OCI-LY1 (cell line): ENCODE measurements around the gene CDKL4.

Experiments used
- H2AFZ ChIP-seq: fragments of 200-600 bp; sonication (generic), shearing (Covaris generic); 2 replicates; pipeline ENCODE4 v1.6.0; 2014; ENCODE audit warnings: antibody characterized with exemption, mild to moderate bottlenecking, low read length
- H3F3A ChIP-seq: fragments of 200-600 bp; sonication (generic), shearing (Covaris generic); 2 replicates; pipeline ENCODE4 v1.6.0; 2014; ENCODE audit warnings: mild to moderate bottlenecking, antibody characterized with exemption, low read length, moderate library complexity; ENCODE audit not compliant: insufficient read depth
- H3K27ac ChIP-seq: fragments of 200-600 bp; sonication (generic); 2 replicates; pipeline ENCODE4 v1.5.1; 2014; ENCODE audit warnings: low read length, mixed run types, mild to moderate bottlenecking, low read depth; ENCODE audit not compliant: poor library complexity, severe bottlenecking
- H3K27me3 ChIP-seq: fragments of 200-600 bp; sonication (generic); 2 replicates; pipeline ENCODE4 v1.6.0; 2014; ENCODE audit warnings: antibody characterized with exemption, mild to moderate bottlenecking, low read length, moderate library complexity; ENCODE audit not compliant: insufficient read depth
- H3K36me3 ChIP-seq: fragments of 200-600 bp; sonication (generic); 2 replicates; pipeline ENCODE4 v1.6.1; 2014; ENCODE audit warnings: mild to moderate bottlenecking, antibody characterized with exemption, low read length, moderate library complexity, mixed read lengths; ENCODE audit not compliant: insufficient read depth
- H3K4me1 ChIP-seq: fragments of 200-600 bp; sonication (generic); 2 replicates; pipeline ENCODE4 v1.5.1; 2014; ENCODE audit warnings: mild to moderate bottlenecking, low read length, moderate library complexity; ENCODE audit not compliant: insufficient read depth, severe bottlenecking
- H3K4me2 ChIP-seq: fragments of 200-600 bp; sonication (generic), shearing (Covaris generic); 2 replicates; pipeline ENCODE4 v1.6.1; 2014; ENCODE audit warnings: low read length
- H3K4me3 ChIP-seq: fragments of 200-600 bp; sonication (generic); 2 replicates; pipeline ENCODE4 v1.5.1; 2014; ENCODE audit warnings: low read length, low read depth, mild to moderate bottlenecking, mixed read lengths; ENCODE audit not compliant: poor library complexity, severe bottlenecking
- H3K79me2 ChIP-seq: fragments of 200-600 bp; shearing (Covaris generic); 2 replicates; pipeline ENCODE4 v1.6.1; 2016; ENCODE audit warnings: mixed run types, low read length, mixed read lengths; ENCODE audit not compliant: insufficient read depth
- H3K9ac ChIP-seq: fragments of 200-600 bp; sonication (generic), shearing (Covaris generic); 2 replicates; pipeline ENCODE4 v1.6.1; 2014; ENCODE audit warnings: mild to moderate bottlenecking, low read length, mixed read lengths
- H3K9me2 ChIP-seq: fragments of 200-600 bp; sonication (generic), shearing (Covaris generic); 2 replicates; pipeline ENCODE4 v1.6.1; 2014; ENCODE audit warnings: low read depth, mild to moderate bottlenecking, low read length, mixed read lengths
- H3K9me3 ChIP-seq: fragments of 200-600 bp; shearing (Covaris generic); 2 replicates; pipeline ENCODE4 v1.6.1; 2014; ENCODE audit warnings: low read length, mixed read lengths
- H4K20me1 ChIP-seq: fragments of 200-600 bp; sonication (generic), shearing (Covaris generic); 2 replicates; pipeline ENCODE4 v1.6.0; 2016; ENCODE audit warnings: mild to moderate bottlenecking, low read length; ENCODE audit not compliant: insufficient read depth
- EZH2 ChIP-seq: fragments of 200-600 bp; sonication (generic), shearing (Covaris generic); IDR thresholded peaks from 2 replicates; pipeline ENCODE4 v1.8.0; 2017; ENCODE audit warnings: borderline replicate concordance, mixed run types, mild to moderate bottlenecking, antibody characterized with exemption, low read length, moderate library complexity, mixed read lengths
- TF ChIP-seq, protein P1 (sequence below): fragments of 200-600 bp; sonication (generic), shearing (Covaris generic); IDR thresholded peaks from 2 replicates; pipeline ENCODE4 v1.5.1; 2017; ENCODE audit warnings: mild to moderate bottlenecking, antibody characterized with exemption, low read length, moderate library complexity, mixed read lengths

The CDKL4 gene

DNA sequence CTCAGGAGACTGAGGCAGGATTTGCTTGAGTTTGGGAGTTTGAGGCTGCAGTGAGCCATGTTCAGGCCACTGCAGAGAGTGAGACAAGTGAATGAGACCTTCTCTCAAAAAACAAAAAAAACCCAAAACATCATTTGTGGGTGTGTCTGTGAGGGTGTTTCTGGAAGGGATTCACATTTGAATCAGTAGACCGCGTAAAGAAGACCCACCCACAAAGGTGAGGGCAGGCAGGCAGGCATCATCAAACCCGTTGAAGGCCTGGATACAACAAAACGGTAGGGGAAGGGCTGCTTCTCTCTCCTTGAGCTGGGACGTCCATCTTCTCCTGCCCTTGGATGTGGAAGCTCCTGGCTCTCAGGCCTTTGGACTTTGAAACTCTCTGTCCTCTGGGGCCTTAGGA, 25.4 kb downstream of the CDKL4 start:
- Histone ChIP-seq H3K9me3 (no peaks in the 10 kb centered on the region), H4K20me1 (no peaks in the 10 kb centered on the region)

DNA sequence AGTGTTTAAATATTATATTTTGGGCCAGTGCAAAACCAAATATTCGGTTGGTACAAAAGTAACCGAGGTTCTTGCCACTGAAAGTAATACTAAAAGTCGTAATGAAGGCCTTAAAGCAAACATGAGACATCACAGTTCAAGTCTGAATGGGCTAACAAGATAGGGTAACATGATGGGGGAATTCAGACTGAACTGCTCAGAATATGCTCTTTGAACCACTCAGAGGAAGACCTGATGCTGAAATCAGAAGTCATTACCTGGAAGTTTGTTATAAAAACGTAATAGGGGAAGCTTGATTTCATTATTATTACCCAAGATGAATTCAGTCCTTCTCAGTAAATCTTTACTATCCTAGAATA, 26.6 kb downstream of the CDKL4 start:
- no peak overlapping the region for H3K4me2 ChIP-seq

More for the DNA sequence above, 25.4 kb downstream of the CDKL4 start:
- TF ChIP-seq, protein P1, sequence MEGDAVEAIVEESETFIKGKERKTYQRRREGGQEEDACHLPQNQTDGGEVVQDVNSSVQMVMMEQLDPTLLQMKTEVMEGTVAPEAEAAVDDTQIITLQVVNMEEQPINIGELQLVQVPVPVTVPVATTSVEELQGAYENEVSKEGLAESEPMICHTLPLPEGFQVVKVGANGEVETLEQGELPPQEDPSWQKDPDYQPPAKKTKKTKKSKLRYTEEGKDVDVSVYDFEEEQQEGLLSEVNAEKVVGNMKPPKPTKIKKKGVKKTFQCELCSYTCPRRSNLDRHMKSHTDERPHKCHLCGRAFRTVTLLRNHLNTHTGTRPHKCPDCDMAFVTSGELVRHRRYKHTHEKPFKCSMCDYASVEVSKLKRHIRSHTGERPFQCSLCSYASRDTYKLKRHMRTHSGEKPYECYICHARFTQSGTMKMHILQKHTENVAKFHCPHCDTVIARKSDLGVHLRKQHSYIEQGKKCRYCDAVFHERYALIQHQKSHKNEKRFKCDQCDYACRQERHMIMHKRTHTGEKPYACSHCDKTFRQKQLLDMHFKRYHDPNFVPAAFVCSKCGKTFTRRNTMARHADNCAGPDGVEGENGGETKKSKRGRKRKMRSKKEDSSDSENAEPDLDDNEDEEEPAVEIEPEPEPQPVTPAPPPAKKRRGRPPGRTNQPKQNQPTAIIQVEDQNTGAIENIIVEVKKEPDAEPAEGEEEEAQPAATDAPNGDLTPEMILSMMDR, result no peak
- no peak for TF ChIP-seq EZH2
- no peaks in the 10 kb centered on the region for H3K9me2 ChIP-seq
- no peak overlapping the region for H3K4me3 ChIP-seq
- H3K4me2 ChIP-seq, result no peak overlapping the region
- no peaks in the 10 kb centered on the region for H3F3A ChIP-seq
- H3K27me3 ChIP-seq, result no peaks in the 10 kb centered on the region
- H3K9ac ChIP-seq, result no peak overlapping the region
- H3K4me1 ChIP-seq, result no peaks in the 10 kb centered on the region
- no peak overlapping the region for H3K27ac ChIP-seq
- H2AFZ ChIP-seq, result no peak overlapping the region
- H3K36me3 ChIP-seq, result no peaks in the 10 kb centered on the region
- H3K79me2 ChIP-seq, result no peaks in the 10 kb centered on the region

DNA sequence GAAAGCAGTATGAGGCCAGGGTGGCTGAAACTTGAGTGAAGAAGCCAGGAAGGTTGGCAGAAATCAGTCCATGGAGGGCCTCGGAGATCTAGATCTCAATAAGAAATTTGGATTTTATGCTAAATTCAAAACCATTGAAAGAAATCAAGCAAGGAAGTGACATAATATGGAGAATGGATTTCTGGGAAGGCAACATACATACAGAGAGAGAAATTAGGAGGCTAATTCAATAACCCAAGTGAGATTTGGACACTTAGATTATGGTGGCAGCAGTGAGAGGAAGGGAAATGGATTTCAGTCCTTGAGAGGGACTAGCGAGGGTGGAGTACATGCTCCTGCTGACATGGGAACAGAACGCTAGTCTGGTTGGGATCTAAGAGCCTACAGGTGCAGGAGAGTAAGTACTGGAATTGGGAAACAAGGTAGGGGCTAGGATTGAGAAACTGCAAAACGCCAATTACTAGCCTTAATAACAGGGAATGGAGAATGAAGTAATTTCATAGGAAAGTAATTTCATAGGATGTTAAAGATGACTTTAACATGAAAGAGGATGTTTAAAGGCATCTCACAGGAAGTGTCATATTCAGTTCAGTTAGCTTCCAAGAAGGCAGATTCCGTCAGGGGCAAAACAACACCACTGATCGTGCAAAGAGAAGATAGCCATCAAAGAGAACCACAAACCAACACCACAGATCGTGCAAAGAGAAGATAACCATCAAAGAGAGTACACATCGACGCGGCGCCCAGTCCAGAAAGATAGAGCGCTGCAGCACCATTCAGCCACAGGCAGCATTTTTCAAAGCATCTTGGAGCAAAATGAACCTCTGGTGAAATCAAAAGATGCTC, 27.2 kb downstream of the CDKL4 start:
- Histone ChIP-seq H3K9me2 (no peaks in the 10 kb centered on the region), H3K27ac (no peak overlapping the region), H4K20me1 (no peaks in the 10 kb centered on the region), H3K9me3 (no peaks in the 10 kb centered on the region), H3K79me2 (no peaks in the 10 kb centered on the region), H3K4me1 (no peaks in the 10 kb centered on the region), H3K36me3 (no peaks in the 10 kb centered on the region), H3K27me3 (no peaks in the 10 kb centered on the region), H2AFZ (no peak overlapping the region), H3K9ac (no peak overlapping the region), H3K4me3 (no peak overlapping the region), H3F3A (no peaks in the 10 kb centered on the region), H3K4me2 (no peak overlapping the region)
- TF ChIP-seq, protein P1, result no peak
- TF ChIP-seq EZH2, result no peak

More for the DNA sequence above, 26.6 kb downstream of the CDKL4 start:
- no peaks in the 10 kb centered on the region for H3K36me3 ChIP-seq
- H3K9me2 ChIP-seq, result no peaks in the 10 kb centered on the region
- H3F3A ChIP-seq, result no peaks in the 10 kb centered on the region
- TF ChIP-seq, protein P1, result no peak
- TF ChIP-seq EZH2, result no peak
- no peaks in the 10 kb centered on the region for H3K27me3 ChIP-seq
- no peak overlapping the region for H2AFZ ChIP-seq
- no peak overlapping the region for H3K9ac ChIP-seq
- H3K9me3 ChIP-seq, result no peaks in the 10 kb centered on the region
- H3K79me2 ChIP-seq, result no peaks in the 10 kb centered on the region
- no peaks in the 10 kb centered on the region for H3K4me1 ChIP-seq
- no peak overlapping the region for H3K27ac ChIP-seq
- no peak overlapping the region for H3K4me3 ChIP-seq
- no peaks in the 10 kb centered on the region for H4K20me1 ChIP-seq
